Sigmoid colon (tissue), 4 donors: ENCODE results near the gene CTNND2.

Source experiments
- CTCF ChIP-seq, 4 experiments: fragments of 450-650 bp in 3 of 4; fragments of 200-600 bp in 1 of 4; IDR thresholded peaks; one replicate each; pipeline ENCODE4 v1.5.1; 2016 to 2019; ENCODE audit warnings: antibody characterized with exemption in 4 of 4, mild to moderate bottlenecking in 3 of 4, moderate library complexity in 2 of 4
- POLR2A ChIP-seq, 2 donors: fragments of 450-650 bp; IDR thresholded peaks; one replicate each; pipeline ENCODE4 v1.6.1; 2016; ENCODE audit warnings: antibody characterized with exemption in 2 of 2, mild to moderate bottlenecking in 2 of 2, moderate library complexity in 2 of 2
- POLR2AphosphoS5 ChIP-seq, 4 donors: sonication (generic); formaldehyde crosslinking; IDR thresholded peaks; one replicate each; pipeline ENCODE4 v1.6.1; 2017; ENCODE audit warnings: antibody characterized with exemption in 4 of 4

GRCh38 chr5:11925701-11926100 lies 21.5 kb upstream of the CTNND2 start:
- TF ChIP-seq CTCF (IDR thresholded peaks at IDR 0.05) (no peak), POLR2A (IDR thresholded peaks at IDR 0.05) (no peak), POLR2AphosphoS5 (IDR thresholded peaks at IDR 0.05) (no peak)
